GM19395 (cell line): Measurements from ENCODE around the gene AP2S1.
"Not testable (repeated sequence)": the region's sequence is repeated elsewhere in the genome, so short reads cannot be mapped to it uniquely, and the experiment has no call there.

Source experiments
- ATAC-seq: cut with Tn5 transposase; IDR thresholded peaks from one replicate; pipeline ENCODE4 v1.9.1; 2021; ENCODE audit warnings: mild to moderate bottlenecking, moderate library complexity; ENCODE audit not compliant: unreplicated experiment

The AP2S1 gene

GRCh38 chr19:46809534-46810272 is 40.9 kb downstream of the AP2S1 start:
- ATAC-seq = no peak

- no peak for ATAC-seq
These were observed 44.0 kb downstream of the AP2S1 start for GRCh38 chr19:46806656-46807055.

GRCh38 chr19:46804432-46804831 is 46.2 kb downstream of the AP2S1 start:
- not testable (repeated sequence) for ATAC-seq

- ATAC-seq = no peak
These were observed 47.1 kb downstream of the AP2S1 start for GRCh38 chr19:46803555-46803954.

- ATAC-seq = no peak
These were observed 48.5 kb downstream of the AP2S1 start for GRCh38 chr19:46802152-46802551.

GRCh38 chr19:46798713-46799112 is 51.9 kb downstream of the AP2S1 start:
- no peak for ATAC-seq

- no peak for ATAC-seq
These were observed 52.8 kb downstream of the AP2S1 start for GRCh38 chr19:46797881-46798280.

- ATAC-seq = no peak
These were observed 58.7 kb downstream of the AP2S1 start for GRCh38 chr19:46791944-46792343.

- ATAC-seq = no peak
These were observed 61.3 kb downstream of the AP2S1 start for GRCh38 chr19:46789371-46789770.

- no peak for ATAC-seq
These were observed 61.7 kb downstream of the AP2S1 start for GRCh38 chr19:46788968-46789338.

GRCh38 chr19:46788262-46788967 is 62.2 kb downstream of the AP2S1 start, which contains the start of gene SLC1A5:
Gene SLC1A5, minus strand, starts transcription at chr19:46788594. Its CDS starts 629 bp downstream, at chr19:46787965.
- peak; percentile 60 for ATAC-seq
